NCI-H226 (cell line): Measurements from ENCODE around the gene MCF2L.
A peak's percentile ranks its signal among the peaks of the same experiment; 100 is the strongest.
"Not testable (repeated sequence)": the region's sequence is repeated elsewhere in the genome, so short reads cannot be mapped to it uniquely, and the experiment has no call there.

Source experiments
- DNase-seq: peaks from one replicate; pipeline ENCODE4 v3.0.0-alpha.2; 2015

Gene MCF2L

DNA sequence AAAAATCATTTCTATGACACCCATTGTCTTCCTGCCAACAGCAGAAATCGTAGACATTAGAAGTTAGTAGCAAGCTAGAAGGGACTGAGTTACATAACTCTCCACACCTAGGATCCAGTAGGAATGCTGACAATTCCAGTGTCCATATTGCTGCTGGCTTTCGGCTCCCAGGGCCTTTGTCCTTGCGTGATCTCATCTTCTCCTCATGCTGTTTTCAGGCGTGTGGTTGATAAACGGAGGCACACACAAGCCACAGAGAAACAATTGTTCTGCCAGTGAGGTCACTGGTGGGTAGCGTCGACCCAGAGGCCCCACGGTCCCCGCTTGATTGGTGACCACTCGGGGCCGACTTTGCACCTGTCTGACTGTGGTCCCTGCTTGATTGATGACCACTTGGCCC, 104.9 kb downstream of the MCF2L start:
- DNase-seq, result no peak

DNA sequence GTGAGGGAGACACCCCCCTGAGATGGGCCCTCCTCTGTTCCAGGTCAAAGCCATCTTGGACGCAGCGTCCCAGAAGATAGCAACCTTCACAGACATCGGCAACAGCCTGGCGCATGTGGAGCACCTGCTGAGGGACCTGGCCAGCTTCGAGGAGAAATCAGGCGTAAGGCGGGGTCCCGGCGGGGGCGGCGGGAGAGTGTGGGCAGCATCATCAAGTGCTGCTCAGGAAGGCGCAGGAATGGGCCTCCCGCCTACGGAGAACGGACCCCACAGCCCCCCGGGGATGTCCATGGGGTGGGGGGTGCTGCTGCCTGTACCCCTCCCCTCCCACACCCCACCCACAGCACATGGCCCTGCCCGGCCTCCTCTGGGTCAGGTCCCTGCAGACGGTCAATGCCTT, 105.4 kb downstream of the MCF2L start:
- no peak for DNase-seq

DNA sequence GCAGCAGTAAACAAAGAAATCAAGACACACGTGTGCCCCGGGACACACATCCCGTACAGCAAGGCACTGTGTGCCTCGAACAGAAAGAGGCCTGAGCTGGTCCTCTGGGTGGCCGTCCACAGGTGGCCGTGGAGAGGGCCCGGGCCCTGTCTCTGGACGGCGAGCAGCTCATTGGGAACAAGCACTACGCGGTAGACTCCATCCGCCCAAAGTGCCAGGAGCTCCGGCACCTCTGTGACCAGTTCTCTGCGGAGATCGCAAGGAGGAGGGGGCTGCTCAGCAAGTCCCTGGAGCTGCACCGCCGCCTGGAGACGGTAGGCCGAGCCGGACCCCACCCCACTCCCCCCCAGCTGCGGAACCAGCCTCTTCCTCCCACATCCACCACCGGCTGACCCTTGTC, 105.9 kb downstream of the MCF2L start:
- DNase-seq, result no peak

DNA sequence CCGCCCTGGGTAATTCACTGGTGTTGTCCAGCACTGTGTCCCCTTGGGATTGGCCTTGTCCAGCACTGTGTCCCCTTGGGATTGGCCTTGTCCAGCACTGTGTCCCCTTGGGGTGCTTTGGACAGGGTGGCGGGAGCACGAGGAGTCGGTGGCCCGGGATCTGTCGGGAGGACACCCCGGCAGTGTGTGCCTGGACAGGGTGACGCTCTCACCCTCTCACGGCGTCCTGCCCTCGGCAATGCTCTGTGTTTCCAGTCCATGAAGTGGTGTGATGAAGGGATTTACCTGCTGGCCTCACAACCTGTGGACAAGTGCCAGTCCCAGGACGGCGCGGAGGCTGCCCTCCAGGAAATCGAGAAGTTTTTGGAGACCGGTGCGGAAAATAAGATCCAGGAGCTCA, 106.7 kb downstream of the MCF2L start:
- DNase-seq, result no peak

- no peak for DNase-seq
These were observed 107.8 kb downstream of the MCF2L start for GRCh38 chr13:113076681-113077401.

DNA sequence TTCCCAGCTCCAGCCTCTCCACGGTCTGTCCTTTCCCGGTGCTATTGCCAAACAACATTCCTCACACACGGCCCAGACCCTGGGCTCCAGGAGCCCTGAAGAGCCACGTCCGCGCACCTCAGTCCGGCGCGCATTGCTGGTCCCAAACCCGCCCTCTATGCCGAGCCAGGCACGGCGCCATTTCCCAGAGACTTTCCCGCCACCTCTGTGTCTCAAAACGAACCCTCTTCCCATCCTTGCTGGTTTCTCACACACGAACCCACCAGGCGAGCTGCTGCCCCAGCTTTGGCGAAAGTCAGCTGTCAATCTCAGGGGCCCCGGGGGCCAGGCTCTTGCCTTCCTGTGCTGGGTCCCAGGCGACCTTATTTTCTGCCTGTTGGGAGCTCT, 108.5 kb downstream of the MCF2L start:
- no peak for DNase-seq

GRCh38 chr13:113077953-113078901, 109.2 kb downstream of the MCF2L start:
- no peak for DNase-seq

DNA sequence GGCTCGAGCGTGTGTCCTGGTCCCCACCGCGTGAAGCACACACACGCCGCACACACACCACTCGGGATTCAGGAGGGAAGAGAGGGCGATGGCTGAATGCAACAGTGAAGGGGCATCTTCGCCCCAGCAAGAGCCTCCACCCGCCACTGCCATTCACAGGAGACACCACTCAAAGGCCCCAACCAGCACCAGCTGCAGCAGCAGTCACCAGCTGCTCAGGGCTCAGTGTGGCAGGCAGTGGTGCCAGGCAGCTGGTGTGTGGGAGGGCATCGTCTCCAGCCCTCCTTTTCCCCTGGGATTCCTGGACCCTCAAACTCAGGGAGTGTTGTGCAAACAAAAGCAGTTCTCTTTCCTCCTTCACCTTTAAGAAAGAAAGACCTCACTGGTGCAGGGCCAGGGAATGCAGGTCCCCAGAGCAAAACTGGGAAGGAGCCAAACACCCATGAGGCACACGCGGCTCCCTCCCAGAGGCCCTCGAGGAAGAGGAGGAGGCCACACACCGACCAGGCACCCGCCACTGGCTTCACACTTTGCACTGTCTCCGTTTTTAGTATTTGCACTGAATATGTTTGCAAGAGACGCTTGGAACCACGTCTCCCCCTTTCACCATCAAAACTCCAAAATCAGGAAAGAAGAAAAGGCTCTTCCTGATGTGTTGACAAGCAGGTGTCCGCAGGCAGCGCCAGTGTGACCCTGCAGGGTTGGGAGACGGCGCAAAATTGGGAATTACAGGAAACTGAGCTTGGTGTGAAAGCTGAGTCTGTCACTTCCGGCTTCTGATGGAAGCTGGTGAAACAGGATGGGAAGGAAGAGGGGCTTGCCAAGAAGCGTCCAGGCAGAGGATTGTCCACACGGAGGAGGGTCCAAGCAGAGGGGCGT, 110.1 kb downstream of the MCF2L start:
- no peak for DNase-seq

DNA sequence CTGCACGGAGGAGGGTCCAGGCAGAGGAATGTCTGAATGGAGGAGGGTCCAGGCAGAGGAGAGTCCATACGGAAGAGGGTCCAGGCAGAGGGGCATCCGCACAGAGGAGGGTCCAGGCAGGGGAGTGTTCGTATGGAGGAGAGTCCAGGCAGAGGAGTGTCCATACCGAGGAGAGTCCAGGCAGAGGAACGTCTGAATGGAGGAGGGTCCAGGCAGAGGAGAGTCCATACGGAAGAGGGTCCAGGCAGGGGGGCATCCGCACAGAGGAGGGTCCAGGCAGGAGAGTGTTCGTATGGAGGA, 110.7 kb downstream of the MCF2L start:
- not testable (repeated sequence) for DNase-seq

GRCh38 chr13:113080361-113080831, 111.4 kb downstream of the MCF2L start:
- DNase-seq, result no peak

- DNase-seq, result no peak
These were observed 112.0 kb downstream of the MCF2L start for GRCh38 chr13:113080901-113081521.

DNA sequence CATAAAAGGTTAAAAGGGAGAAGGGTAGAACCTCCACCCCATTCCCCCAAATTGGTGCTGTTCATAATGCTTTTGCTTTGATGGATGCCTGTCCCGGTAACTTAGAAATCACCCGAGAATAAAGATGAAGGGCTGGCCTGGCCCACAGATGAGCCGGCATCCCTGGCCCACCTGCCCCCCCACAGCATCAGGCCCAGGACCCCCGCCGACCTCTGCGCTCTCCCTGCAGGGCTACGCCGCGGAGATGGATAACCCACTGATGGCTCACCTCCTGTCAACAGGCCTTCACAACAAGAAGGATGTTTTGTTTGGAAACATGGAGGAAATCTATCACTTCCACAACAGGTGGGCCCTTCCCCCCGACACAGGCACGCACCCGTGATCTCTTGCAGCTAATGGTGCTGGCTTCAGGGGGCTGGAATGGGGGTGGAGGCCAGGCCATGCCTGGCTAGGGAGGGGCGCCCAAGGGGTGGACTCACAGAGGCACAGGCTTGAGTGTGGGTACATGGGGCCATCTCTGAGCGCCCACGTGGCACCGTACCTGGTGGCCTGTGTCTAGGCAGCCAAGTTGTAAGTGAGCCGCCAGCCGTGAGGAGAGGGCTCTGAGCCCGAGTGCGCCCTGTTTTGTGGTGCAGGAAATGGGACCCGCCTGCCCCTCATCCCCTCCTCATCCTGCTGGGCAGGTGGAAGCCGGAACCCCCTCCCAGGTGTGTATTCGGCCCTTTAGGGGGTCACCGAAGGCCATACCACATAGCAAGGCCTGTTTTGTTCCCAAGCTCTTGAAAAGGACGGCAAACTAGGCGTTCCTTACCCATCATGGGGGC, 113.4 kb downstream of the MCF2L start:
- DNase-seq, result no peak

DNA sequence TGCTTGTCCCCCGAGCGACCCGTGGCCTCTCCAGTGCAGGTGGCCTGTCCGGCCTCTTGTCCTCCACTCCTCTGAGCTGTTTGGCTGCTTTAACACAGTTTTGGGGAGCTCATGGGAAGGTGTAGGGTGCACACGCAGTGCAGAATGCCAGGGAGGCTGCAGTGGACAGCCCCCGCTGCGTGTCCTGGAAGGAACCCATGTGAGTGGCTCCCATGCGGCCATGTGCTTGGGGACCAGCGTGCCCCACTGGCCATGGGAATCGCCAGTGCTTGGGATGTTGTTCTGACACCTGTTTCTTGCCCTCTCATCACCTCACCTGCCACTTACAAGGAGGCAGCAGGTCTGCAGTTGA, 114.0 kb downstream of the MCF2L start:
- DNase-seq, result no peak

GRCh38 chr13:113083402-113084061, 114.5 kb downstream of the MCF2L start:
- DNase-seq, result peak; percentile 16

DNA sequence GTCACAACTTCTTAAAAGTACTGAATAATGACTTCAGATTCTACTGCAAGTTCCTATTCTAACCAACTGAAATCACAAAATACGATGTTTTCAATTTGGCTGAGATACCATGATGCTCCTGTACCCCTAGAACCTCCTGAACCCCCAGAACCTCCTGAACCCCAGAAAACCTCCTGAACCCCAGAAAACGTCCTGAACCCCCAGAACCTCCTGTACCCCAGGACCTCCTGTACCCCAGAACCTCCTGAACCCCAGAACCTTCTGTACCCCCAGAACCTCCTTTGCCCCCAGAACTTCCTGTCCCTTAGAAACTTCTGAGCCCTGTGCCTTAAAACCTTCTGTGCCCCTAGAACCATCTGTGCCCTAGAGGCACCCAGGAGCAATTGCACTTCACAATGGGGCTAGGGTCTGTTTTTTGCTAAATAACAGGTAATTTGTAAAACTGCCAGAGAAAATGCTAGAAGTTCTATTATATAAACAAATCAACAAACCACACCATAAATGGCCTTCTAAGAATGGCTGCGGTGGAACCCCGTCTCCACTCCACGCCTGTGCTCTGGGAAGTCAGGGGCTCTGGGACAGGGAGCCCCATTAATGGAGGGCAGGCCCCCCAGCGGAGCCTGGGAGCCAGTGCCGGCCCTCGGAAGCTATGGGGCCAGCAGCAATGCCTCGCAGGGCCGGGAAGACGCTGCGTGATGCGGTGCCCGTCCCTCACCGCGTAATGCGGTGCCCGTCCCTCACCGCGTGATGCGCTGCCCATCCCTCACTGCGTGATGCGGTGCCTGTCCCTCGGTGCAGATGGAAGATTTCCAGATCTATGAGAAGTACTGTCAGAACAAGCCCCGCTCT, 115.3 kb downstream of the MCF2L start:
- no peak for DNase-seq

- no peak for DNase-seq
These were observed 116.0 kb downstream of the MCF2L start for GRCh38 chr13:113084943-113085540.

- no peak for DNase-seq
These were observed 117.2 kb downstream of the MCF2L start for GRCh38 chr13:113086031-113086750.

- DNase-seq, result no peak
These were observed 118.2 kb downstream of the MCF2L start for GRCh38 chr13:113086991-113087922.
